GM04503 (cell line): Measurements from ENCODE around the gene FASN.

Experiments
- DNase-seq: peaks from one replicate; pipeline ENCODE4 v3.0.0-alpha.2; 2012; ENCODE audit warnings: low read depth

FASN gene

GRCh38 chr17:82076018-82076784, 21.8 kb downstream of the FASN start:
- no peak for DNase-seq

GRCh38 chr17:82073446-82073845, 24.6 kb downstream of the FASN start:
- no peak for DNase-seq

- no peak for DNase-seq
These were observed 25.2 kb downstream of the FASN start for GRCh38 chr17:82072827-82073226.

- no peak for DNase-seq
These were observed 27.4 kb downstream of the FASN start for GRCh38 chr17:82070611-82071010.

DNA sequence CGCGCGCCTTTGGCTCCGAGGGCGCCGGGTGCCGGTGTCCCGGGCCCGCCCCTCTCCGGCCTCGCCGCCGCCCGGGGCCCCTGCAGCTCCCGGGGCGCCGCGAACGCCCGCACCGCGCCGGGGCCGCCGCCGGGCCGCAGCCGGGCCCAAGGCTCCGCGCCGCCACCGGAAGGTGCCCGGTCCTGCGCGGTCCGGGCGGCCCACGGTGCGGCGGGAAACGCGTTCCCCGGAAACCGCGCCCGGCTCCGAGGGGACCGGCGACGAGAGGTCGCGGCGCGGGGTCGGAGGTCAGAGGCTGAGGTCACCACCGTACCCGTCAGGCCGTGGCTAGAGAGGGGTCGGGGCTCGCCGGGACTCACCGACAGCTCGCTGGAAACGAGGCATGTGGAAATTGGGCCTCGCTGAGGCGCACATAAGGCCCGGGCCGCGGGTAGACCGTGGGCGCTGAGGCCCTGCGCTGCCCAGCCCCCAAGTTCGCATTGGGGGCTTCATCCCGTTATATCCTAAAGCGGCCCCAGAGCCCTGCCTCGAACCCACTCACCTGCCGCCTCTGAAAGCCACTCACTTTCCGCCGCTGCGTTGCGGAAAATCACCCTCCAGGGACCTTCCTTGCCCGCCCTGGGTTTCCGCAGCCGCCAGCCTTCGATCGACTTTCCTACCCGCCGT, 32.3 kb downstream of the FASN start, which contains the start of gene DUS1L:
DUS1L (minus strand) TSS at position 167 of the 666 bp plus-strand sequence. CDS start 745 bp downstream, outside the sequence.
- DNase-seq, result no peak

GRCh38 chr17:82065193-82065637, 32.8 kb downstream of the FASN start:
- DNase-seq, result no peak

DNA sequence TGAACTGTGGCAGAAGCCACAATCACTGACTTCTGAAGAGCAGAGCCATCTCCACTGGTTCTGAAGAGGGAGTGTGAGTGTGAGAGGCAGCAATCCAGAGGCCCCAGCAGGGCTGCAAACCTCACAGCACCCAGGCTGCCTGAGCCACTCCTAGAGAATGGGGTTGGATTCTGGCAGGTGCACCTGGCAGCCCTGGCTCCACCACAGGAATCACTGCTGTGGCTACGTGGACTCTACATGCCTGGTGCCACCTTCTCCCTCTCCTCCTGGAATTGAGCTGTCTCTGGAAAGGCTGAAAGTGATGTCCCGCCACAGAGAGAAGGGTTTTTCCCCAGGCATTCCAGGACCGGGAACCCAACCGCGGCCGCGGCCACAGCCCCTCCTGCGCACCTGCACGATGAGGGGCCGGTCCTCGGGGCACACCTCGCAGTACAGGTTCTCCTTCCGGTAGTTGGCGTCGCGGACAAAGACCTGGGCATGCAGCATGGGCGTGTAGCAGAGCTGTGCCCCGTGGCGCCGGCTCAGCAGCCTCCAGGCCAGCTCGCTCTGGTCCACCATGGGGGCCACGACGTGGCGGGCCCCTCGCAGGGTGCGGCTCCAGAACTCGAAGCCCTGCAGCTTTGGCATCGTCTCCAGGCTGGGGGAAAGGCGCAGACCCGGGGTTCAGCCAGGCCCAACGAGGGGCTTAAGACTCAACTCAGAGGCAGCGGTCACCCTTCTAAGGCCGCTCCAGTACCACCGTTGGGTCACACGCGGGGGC, 33.4 kb downstream of the FASN start:
- DNase-seq, result no peak

DNA sequence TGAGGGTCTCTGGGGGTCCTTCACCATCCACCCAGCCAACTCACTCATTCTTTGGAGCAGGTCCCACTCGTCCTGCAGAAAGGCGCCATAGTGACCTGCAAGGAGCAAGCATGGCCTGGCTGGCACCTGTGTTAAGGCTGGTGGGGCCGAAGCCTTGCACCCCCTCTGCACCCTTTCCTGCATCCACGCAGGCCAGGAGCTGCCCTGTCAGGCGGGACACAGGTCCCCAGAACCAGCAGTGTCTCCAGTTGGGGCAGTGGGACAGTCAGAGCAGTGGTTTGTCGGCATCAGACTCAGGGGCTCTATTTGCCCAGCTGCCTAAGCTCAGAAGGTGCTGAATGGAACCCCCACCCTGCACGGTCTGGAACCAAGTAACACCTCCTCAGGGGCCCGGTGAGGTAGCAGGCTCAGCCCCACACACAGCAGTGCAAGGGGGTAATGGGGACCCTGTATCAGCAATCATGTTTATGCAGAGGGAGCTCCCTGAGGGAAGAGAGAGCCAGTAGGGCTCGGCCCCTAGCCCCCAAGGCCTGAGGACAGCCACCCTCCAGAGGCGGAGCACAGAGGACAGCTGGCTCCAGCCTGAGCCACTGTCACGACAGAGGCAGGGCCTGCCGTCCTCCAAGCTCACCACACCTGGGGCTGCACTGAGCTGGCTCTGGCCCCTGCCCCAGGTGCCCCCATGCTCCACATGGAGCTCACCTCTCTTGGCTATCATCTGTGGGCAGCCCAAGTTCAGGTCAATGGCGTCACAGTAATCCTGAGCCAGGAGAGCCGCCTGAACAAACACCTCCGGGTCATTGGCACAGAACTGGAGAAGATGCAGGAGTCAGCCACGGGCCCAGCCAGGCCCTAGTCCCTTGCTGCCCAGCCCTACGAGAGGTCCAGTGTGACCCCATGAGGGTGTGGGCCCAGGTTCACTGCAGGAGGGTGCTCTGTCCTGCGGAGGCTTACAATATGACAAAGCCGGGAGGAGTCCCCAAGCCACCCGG, 34.3 kb downstream of the FASN start:
- DNase-seq, result no peak

DNA sequence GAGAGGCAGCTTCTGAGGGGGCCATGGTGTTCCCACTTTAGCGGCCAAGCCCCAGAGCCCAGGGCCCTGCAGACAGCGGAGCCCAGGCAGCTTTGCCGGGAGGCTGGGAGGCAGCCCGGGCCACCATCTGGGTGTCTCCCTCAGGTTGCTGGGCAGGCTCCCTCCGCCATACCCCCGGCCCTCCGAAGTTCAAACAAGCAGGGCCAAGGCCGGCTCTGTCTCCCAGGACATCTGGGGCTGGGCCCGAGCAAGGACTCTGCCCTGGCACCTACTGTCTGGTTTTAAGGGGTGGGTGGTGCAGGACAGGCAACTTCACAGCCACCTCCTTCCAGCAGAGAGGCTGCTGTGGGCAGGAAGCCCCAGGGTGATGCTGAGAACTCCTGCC, 35.1 kb downstream of the FASN start:
- DNase-seq, result no peak

- no peak for DNase-seq
These were observed 35.7 kb downstream of the FASN start for GRCh38 chr17:82062076-82062983.

DNA sequence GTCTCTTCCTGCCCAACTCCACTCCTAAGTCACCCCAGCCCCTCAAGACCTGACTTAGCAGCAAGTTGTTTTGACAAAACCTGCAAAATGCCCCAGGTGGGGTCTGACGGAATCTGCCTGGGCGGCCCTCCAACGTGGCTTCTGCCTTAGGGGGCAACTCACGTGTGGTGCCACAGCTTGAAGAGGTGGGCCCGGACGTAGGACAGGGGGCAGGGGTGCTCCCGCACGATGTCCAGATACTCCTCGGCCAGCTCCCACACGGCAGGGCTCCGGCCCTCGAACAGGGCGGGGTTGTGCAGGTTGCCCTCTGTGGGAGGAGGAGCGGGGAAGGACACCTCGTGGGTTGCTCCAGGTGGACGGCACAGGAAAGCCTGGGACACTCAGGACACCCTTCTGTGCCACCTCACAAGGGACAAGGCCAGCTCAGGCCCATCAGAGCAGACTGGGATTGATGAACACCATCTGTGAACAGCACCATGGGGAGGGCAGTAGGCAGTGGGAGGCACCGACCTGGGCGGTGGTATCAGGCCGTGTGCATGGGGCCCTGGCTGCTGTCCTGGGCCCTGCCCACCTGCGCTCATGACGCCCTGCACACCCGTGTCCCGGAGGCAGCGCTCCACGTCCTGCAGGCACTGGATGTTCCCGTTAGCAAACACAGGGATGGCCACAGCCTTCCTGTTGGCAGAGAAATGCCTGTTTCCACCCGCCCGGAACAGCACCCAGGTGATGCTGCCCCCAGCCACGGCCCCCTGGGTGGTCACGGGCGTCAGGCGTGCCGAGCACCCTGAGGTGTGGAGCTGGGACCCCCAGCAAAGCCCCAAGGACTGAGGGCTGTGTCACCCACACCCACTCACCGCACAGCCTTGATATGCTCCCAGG, 36.8 kb downstream of the FASN start:
- DNase-seq, result no peak

- no peak for DNase-seq
These were observed 37.4 kb downstream of the FASN start for GRCh38 chr17:82060614-82061013.

DNA sequence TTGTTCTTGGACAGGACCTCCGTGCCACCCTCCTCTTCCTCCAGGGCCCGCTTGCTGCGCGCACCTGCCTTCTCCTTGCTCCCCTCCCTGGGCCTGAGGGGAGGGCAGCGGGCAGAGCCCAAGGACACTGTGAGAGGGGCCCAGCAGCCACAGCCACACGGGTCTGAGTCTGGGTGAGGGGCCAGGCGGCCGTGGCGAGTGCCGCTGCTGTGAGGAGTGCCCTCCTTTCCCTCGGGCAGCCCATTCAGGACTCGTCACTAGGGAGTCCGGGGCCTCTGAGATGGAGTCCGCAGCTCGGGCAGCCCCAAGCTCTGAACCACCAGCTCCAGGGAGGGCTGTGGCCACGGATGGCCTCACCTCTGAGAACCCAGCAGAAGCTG, 38.0 kb downstream of the FASN start:
- DNase-seq, result no peak

DNA sequence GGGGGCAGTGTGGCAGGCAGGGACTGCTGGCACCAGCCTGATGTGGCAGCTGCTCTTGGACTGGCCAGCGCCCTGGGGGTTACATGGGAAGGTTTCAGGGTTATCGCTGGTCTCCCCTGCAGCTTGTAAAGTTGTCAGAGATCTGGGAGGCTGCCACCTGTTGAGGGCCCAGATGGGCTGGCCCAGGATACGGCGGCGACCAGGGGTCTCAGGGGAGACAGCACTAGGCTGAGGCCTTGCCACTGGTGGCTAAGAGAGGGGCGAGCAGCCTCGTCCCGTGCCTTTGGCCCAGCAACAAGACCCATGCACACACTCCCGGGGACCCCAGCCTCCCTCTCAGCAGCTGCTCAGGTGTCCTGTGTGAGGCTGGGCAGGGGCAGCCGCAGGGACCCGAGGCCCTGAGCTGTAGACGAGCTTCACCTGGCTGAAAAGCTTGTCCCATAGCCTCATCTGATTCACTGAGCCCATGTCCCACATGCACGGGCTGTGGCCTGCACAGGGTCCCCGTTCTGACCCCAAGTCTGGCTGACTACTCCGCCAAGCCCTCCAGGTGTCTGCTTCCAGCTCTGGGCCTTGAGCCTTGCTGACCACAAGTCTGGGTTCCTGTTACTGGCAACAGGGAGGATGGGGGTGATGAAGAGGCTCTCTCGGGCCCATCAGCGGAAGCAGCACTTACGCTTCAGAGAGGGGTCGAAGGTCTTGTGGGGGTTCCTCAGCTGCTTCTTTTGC, 38.6 kb downstream of the FASN start:
- no peak for DNase-seq

DNA sequence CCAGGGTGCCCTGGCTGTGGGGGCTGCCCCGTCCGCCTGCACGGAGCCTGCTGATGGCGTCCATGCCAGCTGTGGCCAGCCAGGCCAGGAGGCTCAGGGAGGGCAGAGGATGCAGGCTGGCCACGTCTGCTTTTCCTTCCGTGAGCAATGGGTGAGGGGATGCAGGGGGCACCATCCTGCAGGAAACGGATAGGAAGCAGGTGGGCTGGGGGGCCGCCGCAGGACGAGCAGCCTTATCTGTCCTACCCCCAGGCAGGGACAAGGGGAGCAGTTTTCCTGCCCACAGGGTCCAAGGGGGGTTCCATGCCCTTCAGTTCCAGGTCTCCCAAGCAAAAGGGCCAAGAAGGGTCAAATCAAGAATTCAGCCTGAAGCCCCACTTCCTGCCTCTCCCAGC, 39.2 kb downstream of the FASN start:
- DNase-seq, result no peak

DNA sequence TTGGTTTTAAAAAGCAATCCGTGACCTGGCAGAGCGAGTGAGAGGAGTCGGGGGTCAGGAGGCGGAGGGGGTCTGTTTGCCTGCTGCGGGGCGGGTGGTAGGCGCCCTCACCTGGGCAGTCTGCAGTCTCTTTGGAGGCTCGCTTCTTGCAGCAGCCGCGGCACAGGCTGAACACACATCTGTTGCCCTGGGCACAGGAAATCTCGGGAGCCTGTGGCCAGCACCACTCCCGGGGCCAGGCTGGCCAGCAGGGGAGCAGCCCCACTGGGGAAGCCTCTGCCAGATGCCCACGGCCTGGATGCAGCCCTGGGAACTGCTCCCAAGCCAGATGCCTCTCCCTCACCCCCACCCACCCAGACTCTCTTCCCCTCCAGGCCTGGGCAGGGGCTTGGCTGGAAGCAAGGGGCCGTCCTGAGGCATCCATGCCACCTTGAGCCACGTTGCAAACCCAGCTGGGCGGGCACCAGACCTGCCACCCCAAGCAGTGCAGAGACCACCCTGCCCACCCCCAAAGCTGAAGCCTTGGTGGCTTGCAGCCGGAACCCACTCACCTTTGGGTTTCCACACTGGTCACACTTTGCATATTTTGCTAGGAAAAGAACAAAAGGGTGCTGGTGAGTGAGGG, 39.7 kb downstream of the FASN start:
- no peak for DNase-seq

GRCh38 chr17:82056729-82057621, 41.1 kb downstream of the FASN start:
- no peak for DNase-seq
